Measurements from ENCODE around the gene NFIA.
"Not testable (repeated sequence)": the region's sequence is repeated elsewhere in the genome, so short reads cannot be mapped to it uniquely, and the experiment has no call there.

Gene NFIA

DNA sequence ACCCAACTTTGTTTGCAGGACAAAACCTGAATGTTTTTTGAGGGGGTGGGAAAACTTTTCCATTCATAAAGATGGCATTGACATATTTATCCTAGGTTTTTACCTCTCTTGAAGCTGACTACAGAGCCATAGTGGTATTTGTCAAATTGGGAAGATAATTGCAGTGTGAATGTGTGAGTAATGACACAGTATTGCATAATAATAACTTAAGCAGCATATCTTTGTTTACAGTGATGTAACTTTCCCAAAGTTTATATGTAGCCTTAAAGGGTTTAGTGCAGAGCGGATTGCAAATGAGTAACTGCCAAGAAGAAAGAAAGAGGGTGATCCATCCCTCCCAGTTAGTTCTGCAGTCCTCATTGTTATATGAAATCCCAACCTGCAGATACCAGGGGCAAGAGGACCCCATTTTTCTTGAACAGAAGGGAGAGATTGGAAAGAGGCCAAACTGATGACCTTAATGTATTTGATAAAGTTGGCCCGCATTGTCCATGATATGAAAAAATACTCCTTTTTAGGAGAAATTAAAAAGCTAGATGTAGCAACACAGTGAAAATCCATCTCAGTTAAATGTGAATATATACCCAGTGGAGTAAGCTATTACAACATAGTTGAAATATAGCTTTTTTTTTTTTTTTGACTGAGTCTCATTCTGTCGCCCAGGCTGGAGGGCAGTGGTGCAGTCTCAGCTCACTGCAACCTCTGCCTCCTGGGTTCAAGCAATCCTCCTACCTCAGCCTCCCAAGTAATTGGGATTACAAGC is 23.7 kb upstream of the NFIA start:
- DNase-seq (ENCODE audit: low spot score), result no peak

DNA sequence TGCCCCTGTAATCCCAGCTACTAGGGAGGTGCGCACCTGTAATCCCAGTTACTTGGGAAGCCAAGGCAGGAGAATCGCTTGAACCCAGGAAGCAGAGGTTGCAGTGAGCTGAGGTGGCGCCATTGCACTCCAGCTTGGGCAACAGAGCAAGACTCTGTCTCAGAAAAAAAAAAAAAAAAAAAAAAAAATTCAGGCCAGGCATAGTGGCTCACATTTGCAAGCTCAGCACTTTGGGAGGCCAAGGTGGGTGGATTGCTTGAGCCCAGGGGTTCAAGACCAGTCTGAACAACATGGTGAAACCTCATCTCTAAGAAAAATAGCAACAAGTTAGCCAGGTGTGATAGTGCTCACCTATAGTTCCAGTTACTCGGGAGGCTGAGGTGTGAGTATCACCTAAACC is 20.8 kb upstream of the NFIA start:
- not testable (repeated sequence) for DNase-seq (ENCODE audit: low spot score)

- DNase-seq (ENCODE audit: low spot score), result no peak
Observed at GRCh38 chr1:61064673-61065072, 17.7 kb upstream of the NFIA start.

GRCh38 chr1:61067446-61068019 is 14.8 kb upstream of the NFIA start:
- DNase-seq (ENCODE audit: low spot score), result no peak

GRCh38 chr1:61070054-61070453 is 12.3 kb upstream of the NFIA start:
- no peak for DNase-seq (ENCODE audit: low spot score)

DNA sequence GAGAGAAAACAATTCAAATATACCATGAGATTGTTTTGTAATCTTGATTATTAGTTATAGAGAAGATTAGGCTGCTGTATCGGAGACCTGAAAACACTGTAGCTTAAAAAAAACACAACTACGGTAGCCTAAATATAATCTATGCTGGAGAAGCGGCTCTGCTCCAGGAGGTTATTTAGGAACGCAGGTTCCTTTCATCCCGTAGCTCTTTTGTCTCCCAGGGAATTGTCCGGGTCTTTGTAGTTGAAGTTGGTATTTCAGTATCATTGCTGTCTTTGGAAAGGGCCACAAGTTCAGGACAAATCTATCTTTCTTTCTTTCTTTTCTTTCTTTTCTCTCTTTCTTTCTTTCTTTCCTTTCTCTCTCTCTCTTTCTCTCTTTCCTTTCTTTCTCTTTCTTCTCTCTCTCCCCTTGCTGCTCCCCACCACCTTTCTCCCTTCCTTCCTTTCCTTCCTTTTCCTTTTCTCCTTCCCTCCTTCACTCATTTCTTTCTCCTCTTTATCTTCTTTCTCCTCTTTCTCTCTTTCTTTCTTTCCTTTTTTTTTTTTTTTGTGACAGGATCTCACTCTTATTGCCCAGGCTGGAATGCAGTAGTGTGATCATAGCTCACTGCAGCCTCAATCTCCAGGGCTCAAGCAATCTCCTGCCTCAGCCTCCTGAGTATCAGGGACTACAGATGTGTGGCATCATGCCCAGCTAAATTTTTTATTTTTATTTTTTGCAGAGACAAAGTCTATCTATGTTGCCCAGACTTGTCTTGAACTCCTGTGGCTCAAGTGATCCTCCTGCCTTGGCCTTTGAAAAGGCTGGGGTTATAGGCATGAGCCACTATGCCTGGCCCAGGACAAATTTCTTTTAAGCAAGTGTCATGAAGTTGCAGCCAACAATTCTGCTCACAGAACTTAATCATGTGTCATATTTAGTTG is 10.9 kb upstream of the NFIA start:
- no peak for DNase-seq (ENCODE audit: low spot score)

DNA sequence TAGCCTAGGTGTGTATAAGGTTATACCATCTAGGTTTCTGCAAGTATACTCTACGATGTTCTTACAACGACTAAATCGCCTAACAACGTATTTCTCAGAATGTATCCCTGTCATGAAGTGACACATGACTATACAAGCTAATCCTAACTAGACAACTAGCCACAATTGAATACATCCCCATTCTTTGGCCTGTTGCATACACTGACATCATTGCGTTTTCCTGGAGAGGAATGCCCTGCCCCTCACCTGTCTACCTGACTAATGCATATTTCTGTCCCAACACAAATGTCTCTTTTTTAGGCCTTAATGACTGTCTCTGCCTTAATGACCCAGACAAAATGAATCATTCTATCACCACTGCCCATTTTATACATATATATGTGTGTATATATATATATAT is 8.5 kb upstream of the NFIA start:
- no peak for DNase-seq (ENCODE audit: low spot score)

GRCh38 chr1:61075833-61076232 is 6.5 kb upstream of the NFIA start:
- DNase-seq (ENCODE audit: low spot score), result not testable (repeated sequence)

DNA sequence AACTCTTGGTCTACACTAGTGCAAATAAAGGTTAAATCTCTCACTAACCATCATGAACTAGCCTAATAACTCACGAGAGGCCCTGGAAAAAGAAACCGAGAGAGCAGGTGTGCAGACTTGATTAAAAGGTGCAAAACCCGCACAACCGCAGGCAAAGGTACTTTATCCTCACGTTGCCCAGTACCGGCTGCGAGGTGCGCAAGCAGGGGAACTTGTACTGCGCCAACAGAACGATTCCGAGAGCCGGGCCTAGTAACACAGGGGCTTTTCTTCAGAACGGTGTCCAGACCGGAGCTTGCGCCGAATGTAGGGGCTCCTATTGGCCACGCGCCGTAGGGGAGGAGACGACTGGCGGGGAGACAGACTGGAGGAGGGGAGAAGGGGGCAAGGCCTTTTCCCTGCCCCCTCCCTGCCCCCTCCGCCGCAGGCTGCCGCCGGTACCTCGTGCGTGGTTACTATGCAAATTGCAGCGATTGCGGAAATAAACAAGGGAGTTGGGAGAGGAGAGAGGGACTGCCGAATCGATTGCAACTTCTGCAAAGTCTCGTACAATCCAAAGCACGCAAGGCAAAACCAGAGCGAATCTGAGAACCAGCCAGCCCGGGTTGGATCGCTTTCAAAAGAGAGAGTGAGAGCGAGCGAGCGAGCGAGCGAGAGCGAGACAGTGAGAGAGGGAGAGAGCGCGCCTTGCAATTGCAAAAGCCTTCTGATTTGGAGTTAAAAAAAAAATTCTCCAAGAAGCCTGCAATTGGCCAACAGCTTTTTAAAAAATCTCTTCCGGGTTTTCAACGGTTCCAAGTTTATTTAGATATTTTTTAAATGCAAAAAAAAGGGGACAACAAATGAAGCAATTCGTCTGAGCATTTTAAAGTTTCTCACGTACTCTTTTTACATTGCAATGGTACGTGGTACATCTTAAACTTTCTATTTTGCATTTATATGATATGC is 5.4 kb upstream of the NFIA start:
- peak; percentile 94 for DNase-seq (ENCODE audit: low spot score)

DNA sequence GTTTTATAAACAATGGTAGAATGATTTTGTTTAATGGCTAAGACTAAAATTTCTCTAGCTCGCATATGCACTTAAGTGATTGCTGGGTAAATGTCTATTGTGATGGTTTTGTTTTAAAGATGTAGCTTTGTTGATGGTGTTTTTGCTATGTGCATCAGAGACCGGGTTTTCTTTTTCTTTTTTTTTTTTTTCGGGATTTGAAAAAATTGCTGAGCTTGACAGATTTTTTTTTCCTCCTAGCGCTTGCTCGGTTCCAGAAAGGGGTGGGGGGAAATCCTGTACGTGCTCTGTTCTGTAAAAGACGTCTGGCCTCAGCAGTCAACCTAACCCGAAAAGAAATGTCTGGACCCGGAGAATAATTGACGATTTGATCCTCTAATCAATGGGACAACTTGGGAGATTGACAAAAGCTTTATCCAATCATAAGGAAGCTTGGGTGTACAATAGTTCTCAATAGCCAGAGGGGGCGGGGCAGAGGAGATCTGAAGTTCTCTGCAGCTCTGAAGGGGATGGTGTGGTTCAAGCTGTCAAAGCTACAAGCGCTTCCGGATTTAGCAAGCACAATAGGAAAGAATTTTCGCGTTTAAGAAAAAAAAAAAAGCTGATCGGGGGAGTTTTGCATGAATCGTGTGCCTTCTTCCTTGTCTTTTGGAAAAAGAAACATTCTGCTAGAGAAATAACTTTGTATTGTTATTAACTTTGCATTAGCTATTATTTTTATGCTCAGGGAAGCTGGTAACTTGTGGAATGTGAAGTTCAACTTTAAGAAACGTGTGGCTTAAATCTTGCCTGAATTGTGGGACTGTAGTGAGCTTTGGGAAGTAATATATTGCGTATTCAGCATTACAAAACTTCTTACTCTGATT is 4.5 kb upstream of the NFIA start:
- peak; percentile 96 for DNase-seq (ENCODE audit: low spot score)

- peak; percentile 53 for DNase-seq (ENCODE audit: low spot score)
Observed at GRCh38 chr1:61078618-61079295, 3.6 kb upstream of the NFIA start.

DNA sequence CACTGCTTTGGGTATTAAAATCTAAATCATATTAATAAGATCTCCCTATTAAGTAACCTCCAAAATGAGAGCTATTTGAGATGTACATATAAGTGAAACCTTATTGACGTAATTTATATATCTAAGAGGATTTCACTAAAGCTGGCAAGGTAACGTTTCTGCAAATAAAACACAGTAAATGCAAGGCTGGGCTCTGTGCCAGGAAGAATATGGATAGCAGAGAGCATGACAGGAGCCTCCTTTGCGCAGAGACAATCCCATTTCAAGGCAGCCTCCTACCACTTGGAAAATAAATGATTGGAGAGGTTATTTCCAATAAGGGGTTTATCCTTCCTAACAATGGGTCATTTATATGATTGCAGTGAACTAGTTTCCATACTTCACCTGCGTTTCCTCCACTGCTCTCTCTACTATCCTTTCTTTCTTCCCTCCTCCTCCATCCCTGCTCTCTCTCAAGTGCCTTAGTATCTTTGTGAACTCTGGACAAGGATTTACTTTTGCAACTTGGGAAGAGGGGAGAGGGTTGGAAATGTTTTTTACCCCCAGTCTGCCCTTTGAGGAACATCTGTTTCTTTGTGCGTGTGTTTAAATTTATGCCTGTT is 3.0 kb upstream of the NFIA start:
- no peak for DNase-seq (ENCODE audit: low spot score)

- peak; percentile 92 for DNase-seq (ENCODE audit: low spot score)
Observed at GRCh38 chr1:61079898-61080336, 2.4 kb upstream of the NFIA start.

DNA sequence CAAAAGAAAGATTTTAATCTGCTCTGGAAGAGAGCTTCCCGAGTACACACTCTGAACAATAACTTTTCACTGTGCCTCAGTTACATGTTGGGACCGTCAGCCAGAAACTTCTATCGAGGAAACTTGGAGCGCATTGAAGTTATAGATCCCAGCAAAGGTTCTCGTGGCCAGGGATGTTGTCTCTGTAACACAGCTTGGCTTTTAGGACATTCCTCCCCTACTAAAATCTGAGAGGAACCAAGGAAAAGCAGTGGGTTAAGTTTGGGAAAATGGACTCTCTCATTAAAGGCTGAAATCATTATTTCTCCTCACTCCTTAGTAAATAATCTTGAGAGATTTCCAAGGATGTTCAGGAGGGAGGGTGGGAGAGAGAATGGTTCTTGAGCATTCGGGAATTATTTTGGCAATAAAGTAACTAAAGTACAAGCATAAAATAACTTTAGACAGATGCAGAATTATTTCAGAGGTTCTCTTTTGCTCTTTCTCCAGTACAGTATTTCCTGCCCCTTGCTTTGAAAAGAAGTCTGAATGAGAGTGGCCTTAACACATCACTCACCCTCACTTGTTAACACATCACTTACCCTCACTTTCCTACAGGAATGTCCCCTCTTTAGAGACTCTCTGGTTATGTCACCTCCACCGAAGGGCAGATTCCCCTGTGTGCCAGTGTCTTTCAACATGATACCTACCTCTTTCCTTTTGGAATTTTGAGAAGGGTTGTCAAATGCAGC is 1.8 kb upstream of the NFIA start:
- no peak for DNase-seq (ENCODE audit: low spot score)

DNA sequence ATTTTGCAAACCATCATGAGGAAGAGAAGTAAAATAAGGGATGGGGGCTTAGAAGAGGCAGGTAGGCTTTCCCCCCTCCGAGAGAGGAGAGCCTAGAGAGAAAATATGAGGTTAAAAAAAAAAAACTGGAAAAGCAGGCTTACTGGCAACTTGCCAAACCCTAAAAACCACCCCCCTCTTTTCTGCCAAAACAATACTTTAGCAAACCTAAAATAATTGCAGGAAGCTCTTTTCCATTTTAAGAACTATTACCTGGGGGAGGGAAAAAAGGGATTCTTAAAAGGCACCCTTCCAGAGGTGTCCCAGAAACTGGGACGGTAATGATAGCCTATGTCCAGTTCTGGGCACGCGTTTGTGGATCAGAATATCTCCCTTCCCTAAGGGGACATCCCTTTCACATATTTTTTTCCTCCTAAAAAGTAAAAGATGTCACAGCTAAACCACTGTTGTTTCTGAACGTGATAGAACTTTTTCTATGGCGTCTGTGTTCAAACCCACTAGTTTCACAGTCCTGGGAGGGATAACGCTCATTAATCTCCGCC is 1.1 kb upstream of the NFIA start:
- no peak for DNase-seq (ENCODE audit: low spot score)

DNA sequence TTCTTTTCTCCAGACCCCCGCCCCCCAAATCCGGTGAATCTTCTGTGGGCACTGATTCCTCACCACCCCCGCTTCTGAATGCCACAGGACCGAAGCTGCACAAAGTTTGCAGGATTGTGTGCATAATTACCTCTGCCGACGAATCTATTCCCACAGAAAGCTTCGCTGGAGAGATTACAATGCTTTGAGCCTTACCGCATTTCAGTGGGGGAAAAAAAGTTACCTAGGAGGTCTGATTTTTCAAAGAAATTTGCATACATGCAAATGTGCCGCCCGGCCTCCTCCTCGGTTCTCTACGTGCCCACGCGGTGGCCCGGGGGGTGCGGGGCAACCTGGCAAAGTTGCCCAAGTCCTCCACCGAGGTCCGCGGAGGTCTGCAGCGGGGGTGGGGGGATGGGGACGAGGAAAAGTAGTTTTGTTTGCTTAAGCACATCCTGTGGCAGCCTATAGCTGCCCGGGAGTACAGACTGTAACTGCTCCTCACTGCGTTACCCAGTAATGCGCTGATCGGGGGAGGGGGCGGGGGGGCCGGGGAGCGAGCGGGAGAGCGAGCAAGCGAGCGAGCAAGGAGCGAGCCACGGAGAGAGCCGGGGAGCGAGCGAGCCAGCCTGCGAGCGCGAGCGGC is 563 bp upstream of the NFIA start:
- DNase-seq (ENCODE audit: low spot score), result no peak

- no peak for DNase-seq (ENCODE audit: low spot score)
Observed at GRCh38 chr1:61083013-61083806, 849 bp downstream of the NFIA start.
